ENCODE results near the gene EDAR.

Gene EDAR

DNA sequence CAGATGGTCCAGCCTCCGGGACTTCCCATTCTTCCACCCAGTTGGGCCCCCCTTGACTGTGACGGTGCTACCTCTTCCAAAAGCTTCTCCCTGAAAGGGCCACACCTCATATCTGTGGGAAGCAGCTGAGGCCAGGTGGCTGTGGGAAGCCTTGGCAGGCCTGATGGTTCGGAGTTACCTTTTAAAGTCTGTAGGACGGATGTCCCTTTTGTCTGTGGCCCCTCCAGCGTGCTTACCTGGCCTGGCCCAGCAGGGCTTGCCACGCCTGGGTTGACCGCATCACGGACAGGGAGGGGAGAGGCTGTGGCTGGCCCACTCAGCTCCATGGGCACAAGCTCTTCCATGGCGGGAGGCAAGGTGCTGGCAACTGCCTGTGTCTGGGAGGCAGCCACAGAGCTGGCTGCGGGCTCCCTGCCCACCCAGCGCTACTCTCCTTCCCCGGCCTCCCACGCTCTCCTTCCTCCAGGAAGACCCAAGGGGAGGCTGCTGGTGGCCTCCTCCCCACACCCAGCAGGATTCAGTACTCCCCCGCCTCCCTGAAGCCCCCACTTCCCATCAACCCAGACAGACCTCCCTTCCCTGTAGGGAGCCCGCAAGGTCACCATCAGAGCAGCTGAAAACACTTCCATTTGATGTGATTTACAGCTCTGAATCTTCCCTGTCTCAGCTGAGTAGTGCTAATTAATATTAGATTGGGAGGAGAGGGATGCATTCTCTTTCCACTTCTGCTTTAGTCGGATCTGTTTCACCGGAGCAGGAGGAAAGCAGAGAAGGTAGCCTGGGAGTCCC is 52.8 kb downstream of the EDAR start:
- H3K9me3 Mint-ChIP-seq, result no peaks in the 10 kb centered on the region
- no peaks in the 10 kb centered on the region for H3K36me3 Mint-ChIP-seq (ENCODE audit: low read depth)
- peaks cover 56% of the 10 kb centered on the region for H3K4me1 Mint-ChIP-seq
- peaks cover 18% of the 10 kb centered on the region for H3K27me3 Mint-ChIP-seq (ENCODE audit: low read depth)
- TF ChIP-seq, protein P1, sequence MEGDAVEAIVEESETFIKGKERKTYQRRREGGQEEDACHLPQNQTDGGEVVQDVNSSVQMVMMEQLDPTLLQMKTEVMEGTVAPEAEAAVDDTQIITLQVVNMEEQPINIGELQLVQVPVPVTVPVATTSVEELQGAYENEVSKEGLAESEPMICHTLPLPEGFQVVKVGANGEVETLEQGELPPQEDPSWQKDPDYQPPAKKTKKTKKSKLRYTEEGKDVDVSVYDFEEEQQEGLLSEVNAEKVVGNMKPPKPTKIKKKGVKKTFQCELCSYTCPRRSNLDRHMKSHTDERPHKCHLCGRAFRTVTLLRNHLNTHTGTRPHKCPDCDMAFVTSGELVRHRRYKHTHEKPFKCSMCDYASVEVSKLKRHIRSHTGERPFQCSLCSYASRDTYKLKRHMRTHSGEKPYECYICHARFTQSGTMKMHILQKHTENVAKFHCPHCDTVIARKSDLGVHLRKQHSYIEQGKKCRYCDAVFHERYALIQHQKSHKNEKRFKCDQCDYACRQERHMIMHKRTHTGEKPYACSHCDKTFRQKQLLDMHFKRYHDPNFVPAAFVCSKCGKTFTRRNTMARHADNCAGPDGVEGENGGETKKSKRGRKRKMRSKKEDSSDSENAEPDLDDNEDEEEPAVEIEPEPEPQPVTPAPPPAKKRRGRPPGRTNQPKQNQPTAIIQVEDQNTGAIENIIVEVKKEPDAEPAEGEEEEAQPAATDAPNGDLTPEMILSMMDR (IDR thresholded peaks at IDR 0.05; ENCODE audit: unreplicated experiment in 3 of 3), result no peak
- H3K4me3 Mint-ChIP-seq, result no peak overlapping the region
- peak overlapping the region; percentile 92 to 95 (median 94) for H3K27ac Mint-ChIP-seq

GRCh38 chr2:108935271-108935741 is 53.7 kb downstream of the EDAR start:
- H3K9me3 Mint-ChIP-seq, result no peaks in the 10 kb centered on the region
- H3K27me3 Mint-ChIP-seq (ENCODE audit: low read depth), result peaks cover 18% of the 10 kb centered on the region
- H3K36me3 Mint-ChIP-seq (ENCODE audit: low read depth), result no peaks in the 10 kb centered on the region
- peak overlapping the region; percentile 92 to 95 (median 94) for H3K27ac Mint-ChIP-seq
- H3K4me3 Mint-ChIP-seq, result no peak overlapping the region
- TF ChIP-seq, protein P1 (IDR thresholded peaks at IDR 0.05; ENCODE audit: unreplicated experiment in 3 of 3), result no peak
- H3K4me1 Mint-ChIP-seq, result peaks cover 62% of the 10 kb centered on the region

- H3K4me1 Mint-ChIP-seq, result peaks cover 63% of the 10 kb centered on the region
- TF ChIP-seq, protein P1 (IDR thresholded peaks at IDR 0.05; ENCODE audit: unreplicated experiment in 3 of 3), result no peak
- peak overlapping the region; percentile 92 to 95 (median 94) for H3K27ac Mint-ChIP-seq
- H3K9me3 Mint-ChIP-seq, result no peaks in the 10 kb centered on the region
- no peaks in the 10 kb centered on the region for H3K36me3 Mint-ChIP-seq (ENCODE audit: low read depth)
- no peak overlapping the region for H3K4me3 Mint-ChIP-seq
- peaks cover 19% of the 10 kb centered on the region for H3K27me3 Mint-ChIP-seq (ENCODE audit: low read depth)
These were observed 54.3 kb downstream of the EDAR start for GRCh38 chr2:108934583-108935245.

- Mint-ChIP-seq H3K36me3 (ENCODE audit: low read depth) (no peaks in the 10 kb centered on the region), H3K27me3 (ENCODE audit: low read depth) (peaks cover 23% of the 10 kb centered on the region), H3K27ac (peak overlapping the region; percentile 77 to 94 (median 77)), H3K4me3 (no peak overlapping the region), H3K4me1 (peaks cover 65% of the 10 kb centered on the region), H3K9me3 (no peaks in the 10 kb centered on the region)
- TF ChIP-seq, protein P1 (IDR thresholded peaks at IDR 0.05; ENCODE audit: unreplicated experiment in 3 of 3), result no peak
These were observed 54.9 kb downstream of the EDAR start for GRCh38 chr2:108934151-108934550.

DNA sequence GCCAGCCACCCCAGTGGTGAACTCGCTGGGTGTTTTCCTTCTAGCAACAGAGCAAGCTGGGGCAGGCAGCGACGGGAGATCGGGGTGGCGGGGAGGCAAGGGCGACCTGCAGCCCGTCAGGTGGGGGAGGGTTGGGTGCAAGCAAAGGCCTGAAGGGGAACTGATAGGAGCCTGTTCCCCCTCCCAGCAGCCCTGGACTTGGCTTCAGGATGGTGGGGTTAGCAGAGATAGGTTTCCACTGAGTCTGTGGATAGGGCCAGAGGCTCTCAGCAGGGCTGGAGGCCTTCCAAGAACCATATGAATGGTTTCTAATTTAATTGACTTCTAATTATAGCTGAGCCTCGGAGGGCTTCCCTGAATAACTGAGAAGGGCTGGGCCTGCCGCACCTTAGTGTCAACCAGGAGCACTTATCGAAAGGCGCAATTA is 55.3 kb downstream of the EDAR start:
- Mint-ChIP-seq H3K9me3 (no peaks in the 10 kb centered on the region), H3K4me1 (peaks cover 65% of the 10 kb centered on the region), H3K4me3 (no peak overlapping the region), H3K27me3 (ENCODE audit: low read depth) (peaks cover 23% of the 10 kb centered on the region), H3K27ac (peak overlapping the region; percentile 77 to 94 (median 77)), H3K36me3 (ENCODE audit: low read depth) (no peaks in the 10 kb centered on the region)
- TF ChIP-seq, protein P1 (IDR thresholded peaks at IDR 0.05; ENCODE audit: unreplicated experiment in 3 of 3), result no peak

All from nephron (organoid).